OCI-LY1 (cell line): ENCODE results near the gene BMPER.

Source experiments
- H2AFZ ChIP-seq: fragments of 200-600 bp; sonication (generic), shearing (Covaris generic); 2 replicates; pipeline ENCODE4 v1.6.0; 2014; ENCODE audit warnings: antibody characterized with exemption, mild to moderate bottlenecking, low read length
- H3F3A ChIP-seq: fragments of 200-600 bp; sonication (generic), shearing (Covaris generic); 2 replicates; pipeline ENCODE4 v1.6.0; 2014; ENCODE audit warnings: mild to moderate bottlenecking, antibody characterized with exemption, low read length, moderate library complexity; ENCODE audit not compliant: insufficient read depth
- H3K27ac ChIP-seq: fragments of 200-600 bp; sonication (generic); 2 replicates; pipeline ENCODE4 v1.5.1; 2014; ENCODE audit warnings: low read length, mixed run types, mild to moderate bottlenecking, low read depth; ENCODE audit not compliant: poor library complexity, severe bottlenecking
- H3K27me3 ChIP-seq: fragments of 200-600 bp; sonication (generic); 2 replicates; pipeline ENCODE4 v1.6.0; 2014; ENCODE audit warnings: antibody characterized with exemption, mild to moderate bottlenecking, low read length, moderate library complexity; ENCODE audit not compliant: insufficient read depth
- H3K36me3 ChIP-seq: fragments of 200-600 bp; sonication (generic); 2 replicates; pipeline ENCODE4 v1.6.1; 2014; ENCODE audit warnings: mild to moderate bottlenecking, antibody characterized with exemption, low read length, moderate library complexity, mixed read lengths; ENCODE audit not compliant: insufficient read depth
- H3K4me1 ChIP-seq: fragments of 200-600 bp; sonication (generic); 2 replicates; pipeline ENCODE4 v1.5.1; 2014; ENCODE audit warnings: mild to moderate bottlenecking, low read length, moderate library complexity; ENCODE audit not compliant: insufficient read depth, severe bottlenecking
- H3K4me2 ChIP-seq: fragments of 200-600 bp; sonication (generic), shearing (Covaris generic); 2 replicates; pipeline ENCODE4 v1.6.1; 2014; ENCODE audit warnings: low read length
- H3K4me3 ChIP-seq: fragments of 200-600 bp; sonication (generic); 2 replicates; pipeline ENCODE4 v1.5.1; 2014; ENCODE audit warnings: low read length, low read depth, mild to moderate bottlenecking, mixed read lengths; ENCODE audit not compliant: poor library complexity, severe bottlenecking
- H3K79me2 ChIP-seq: fragments of 200-600 bp; shearing (Covaris generic); 2 replicates; pipeline ENCODE4 v1.6.1; 2016; ENCODE audit warnings: mixed run types, low read length, mixed read lengths; ENCODE audit not compliant: insufficient read depth
- H3K9ac ChIP-seq: fragments of 200-600 bp; sonication (generic), shearing (Covaris generic); 2 replicates; pipeline ENCODE4 v1.6.1; 2014; ENCODE audit warnings: mild to moderate bottlenecking, low read length, mixed read lengths
- H3K9me2 ChIP-seq: fragments of 200-600 bp; sonication (generic), shearing (Covaris generic); 2 replicates; pipeline ENCODE4 v1.6.1; 2014; ENCODE audit warnings: low read depth, mild to moderate bottlenecking, low read length, mixed read lengths
- H3K9me3 ChIP-seq: fragments of 200-600 bp; shearing (Covaris generic); 2 replicates; pipeline ENCODE4 v1.6.1; 2014; ENCODE audit warnings: low read length, mixed read lengths
- H4K20me1 ChIP-seq: fragments of 200-600 bp; sonication (generic), shearing (Covaris generic); 2 replicates; pipeline ENCODE4 v1.6.0; 2016; ENCODE audit warnings: mild to moderate bottlenecking, low read length; ENCODE audit not compliant: insufficient read depth
- CTCF ChIP-seq: fragments of 200-600 bp; sonication (generic), shearing (Covaris generic); IDR thresholded peaks from 2 replicates; pipeline ENCODE4 v1.5.1; 2017; ENCODE audit warnings: mild to moderate bottlenecking, antibody characterized with exemption, low read length, moderate library complexity, mixed read lengths
- EZH2 ChIP-seq: fragments of 200-600 bp; sonication (generic), shearing (Covaris generic); IDR thresholded peaks from 2 replicates; pipeline ENCODE4 v1.8.0; 2017; ENCODE audit warnings: borderline replicate concordance, mixed run types, mild to moderate bottlenecking, antibody characterized with exemption, low read length, moderate library complexity, mixed read lengths

BMPER gene

GRCh38 chr7:34104992-34105391 lies 199.7 kb downstream of the BMPER start:
- Histone ChIP-seq H3K27me3 (no peaks in the 10 kb centered on the region), H3K4me1 (no peaks in the 10 kb centered on the region), H3F3A (no peaks in the 10 kb centered on the region), H3K27ac (no peak overlapping the region), H4K20me1 (no peaks in the 10 kb centered on the region), H3K36me3 (no peaks in the 10 kb centered on the region), H3K4me2 (no peak overlapping the region), H3K9me2 (no peaks in the 10 kb centered on the region), H3K79me2 (no peaks in the 10 kb centered on the region), H3K4me3 (no peak overlapping the region), H3K9ac (no peak overlapping the region), H2AFZ (no peak overlapping the region), H3K9me3 (no peaks in the 10 kb centered on the region)
- TF ChIP-seq CTCF = no peak
- no peak for TF ChIP-seq EZH2

- no peak for TF ChIP-seq CTCF
- TF ChIP-seq EZH2 = no peak
- Histone ChIP-seq H3K36me3 (no peaks in the 10 kb centered on the region), H3K4me1 (no peaks in the 10 kb centered on the region), H3K9me2 (no peaks in the 10 kb centered on the region), H3K9me3 (no peaks in the 10 kb centered on the region), H4K20me1 (no peaks in the 10 kb centered on the region), H3K27me3 (no peaks in the 10 kb centered on the region), H3K4me3 (no peak overlapping the region), H3F3A (no peaks in the 10 kb centered on the region), H3K79me2 (no peaks in the 10 kb centered on the region), H3K27ac (no peak overlapping the region), H3K9ac (no peak overlapping the region), H3K4me2 (no peak overlapping the region), H2AFZ (no peak overlapping the region)
These were observed 201.9 kb downstream of the BMPER start for GRCh38 chr7:34107276-34107675.

- TF ChIP-seq EZH2 (no peak), CTCF (no peak)
- no peak overlapping the region for H3K4me2 ChIP-seq
- no peaks in the 10 kb centered on the region for H3K27me3 ChIP-seq
- no peak overlapping the region for H3K9ac ChIP-seq
- no peaks in the 10 kb centered on the region for H3K9me2 ChIP-seq
- no peaks in the 10 kb centered on the region for H3K4me1 ChIP-seq
- no peaks in the 10 kb centered on the region for H4K20me1 ChIP-seq
- no peaks in the 10 kb centered on the region for H3K79me2 ChIP-seq
- H3K4me3 ChIP-seq = no peak overlapping the region
- no peak overlapping the region for H2AFZ ChIP-seq
- no peak overlapping the region for H3K27ac ChIP-seq
- H3K9me3 ChIP-seq = no peaks in the 10 kb centered on the region
- no peaks in the 10 kb centered on the region for H3F3A ChIP-seq
- H3K36me3 ChIP-seq = no peaks in the 10 kb centered on the region
These were observed 202.8 kb downstream of the BMPER start for GRCh38 chr7:34108165-34108564.
